Lung (tissue), 12 donors: ENCODE measurements around the gene PHACTR3. TPM values are rescaled to one million over a fixed set of nuclear protein-coding genes. Genes with fewer than 3 reads are reported as not detected.
A peak's percentile ranks its signal among the peaks of the same experiment; 100 is the strongest.

Experiments used
- ATAC-seq: fragments of 200-7000 bp; cut with Tn5 transposase; one replicate; pipeline ENCODE4 v1.9.1; 2020; ENCODE audit warnings: moderate number of reproducible peaks; ENCODE audit not compliant: insufficient read depth, low FRiP score
- DNase-seq, 3 donors: peaks; one replicate each; pipeline ENCODE4 v3.0.0-alpha.2; 2013 to 2017
- H3K27ac ChIP-seq, 2 donors: one replicate each; pipeline ENCODE4 v1.5.1; 2013; ENCODE audit warnings: mild to moderate bottlenecking in 2 of 2, moderate library complexity in 2 of 2, control low read depth in 1 of 2, inconsistent platforms in 1 of 2, low read depth in 1 of 2, low read length in 1 of 2
- H3K27me3 ChIP-seq, 3 donors: one replicate each; pipeline ENCODE4 v1.5.1; 2013; ENCODE audit warnings: low read length in 2 of 3; ENCODE audit not compliant: control insufficient read depth in 3 of 3, insufficient read depth in 3 of 3
- H3K36me3 ChIP-seq, 4 donors: one replicate each; pipeline ENCODE4 v1.5.1; 2013; ENCODE audit warnings: low read length in 4 of 4, mild to moderate bottlenecking in 1 of 4, moderate library complexity in 1 of 4; ENCODE audit not compliant: control insufficient read depth in 4 of 4, insufficient read depth in 4 of 4
- H3K4me1 ChIP-seq, 5 donors: one replicate each; pipeline ENCODE4 v1.5.1; 2013; ENCODE audit warnings: low read length in 5 of 5, mild to moderate bottlenecking in 2 of 5, moderate library complexity in 1 of 5; ENCODE audit not compliant: control insufficient read depth in 5 of 5, insufficient read depth in 5 of 5
- H3K4me3 ChIP-seq: one replicate; pipeline ENCODE4 v1.5.1; 2013; ENCODE audit warnings: mild to moderate bottlenecking, control low read depth, moderate library complexity
- H3K9ac ChIP-seq, 2 donors: one replicate each; pipeline ENCODE4 v1.5.1; 2013; ENCODE audit warnings: low read length in 2 of 2, control low read depth in 1 of 2; ENCODE audit not compliant: insufficient read depth in 1 of 2
- H3K9me3 ChIP-seq, 4 donors: one replicate each; pipeline ENCODE4 v1.5.1; 2013; ENCODE audit warnings: low read length in 3 of 4, mild to moderate bottlenecking in 1 of 4, moderate library complexity in 1 of 4; ENCODE audit not compliant: control insufficient read depth in 4 of 4, insufficient read depth in 3 of 4
- WGBS, 2 donors: extraction: QIAGEN DNeasy Blood & Tissue Kit; methylation state at CpG; one replicate each; pipeline ENCODE4 v1.1.7; 2013; 5-methylcytosine and 5-hydroxymethylcytosine counted together
- polyA plus RNA-seq, 2 donors: library from polyadenylated mRNA; stranded (reverse); fragments of 200-250 nt; gene quantifications; one replicate each; pipeline ENCODE4 v1.2.1, GENCODE V29; 2013
- total RNA-seq, 2 donors: library from RNA; depleted of rRNA in 1 of 2; stranded (reverse); fragments of >200 nt in 1 of 2; gene quantifications; one replicate each; pipeline ENCODE4 v1.2.1, GENCODE V29; 2014 to 2021
- TF ChIP-seq, protein P1 (sequence below): IDR thresholded peaks from 2 replicates; pipeline ENCODE4 v1.5.1; 2012; ENCODE audit warnings: mild to moderate bottlenecking; ENCODE audit errors: control extremely low read depth, extremely low read depth
- donor health status: control.
- donor health status: control.
- donor health status: Bipolar disorder and iron deficiency.
- donor health status: healthy.
- donor health status: DM: yes; HTN: yes; CAD: no.

Gene PHACTR3
- total and polyA plus RNA-seq, 4 donors = 3.8 to 12.0 (median 5.9) TPM

DNA sequence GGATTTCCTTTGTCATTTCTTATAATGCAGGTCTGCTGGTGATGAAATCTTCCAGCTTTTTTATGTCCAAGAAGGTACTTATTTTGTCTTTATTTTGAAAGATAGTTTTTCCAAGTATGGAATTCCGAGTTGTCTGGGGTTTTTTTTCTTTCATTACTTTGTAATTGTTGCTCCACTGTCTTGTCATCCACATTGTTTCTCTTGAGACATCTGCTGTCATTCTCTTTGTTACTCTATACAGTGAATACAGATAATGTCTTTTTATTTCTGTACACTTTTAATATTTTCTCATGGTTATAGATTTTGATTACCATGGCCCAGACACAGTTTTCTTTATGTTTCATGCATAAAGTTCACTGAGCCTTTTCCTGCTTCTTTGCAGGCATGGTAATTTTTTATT is 196.0 kb downstream of the PHACTR3 start:
- DNase-seq (no peak), ATAC-seq (no peak)
- Histone ChIP-seq H3K9ac (no peak overlapping the region), H3K9me3 (peaks cover 0 to 22% (median 6%) of the 10 kb centered on the region in 4 donors), H3K36me3 (no peaks in the 10 kb centered on the region), H3K27me3 (no peaks in the 10 kb centered on the region), H3K4me3 (no peak overlapping the region), H3K4me1 (no peaks in the 10 kb centered on the region), H3K27ac (no peak overlapping the region)
- WGBS, 2 donors = 56 to 63% methylated on average over 1 of the region's 1 CpG
- TF ChIP-seq, protein P1, sequence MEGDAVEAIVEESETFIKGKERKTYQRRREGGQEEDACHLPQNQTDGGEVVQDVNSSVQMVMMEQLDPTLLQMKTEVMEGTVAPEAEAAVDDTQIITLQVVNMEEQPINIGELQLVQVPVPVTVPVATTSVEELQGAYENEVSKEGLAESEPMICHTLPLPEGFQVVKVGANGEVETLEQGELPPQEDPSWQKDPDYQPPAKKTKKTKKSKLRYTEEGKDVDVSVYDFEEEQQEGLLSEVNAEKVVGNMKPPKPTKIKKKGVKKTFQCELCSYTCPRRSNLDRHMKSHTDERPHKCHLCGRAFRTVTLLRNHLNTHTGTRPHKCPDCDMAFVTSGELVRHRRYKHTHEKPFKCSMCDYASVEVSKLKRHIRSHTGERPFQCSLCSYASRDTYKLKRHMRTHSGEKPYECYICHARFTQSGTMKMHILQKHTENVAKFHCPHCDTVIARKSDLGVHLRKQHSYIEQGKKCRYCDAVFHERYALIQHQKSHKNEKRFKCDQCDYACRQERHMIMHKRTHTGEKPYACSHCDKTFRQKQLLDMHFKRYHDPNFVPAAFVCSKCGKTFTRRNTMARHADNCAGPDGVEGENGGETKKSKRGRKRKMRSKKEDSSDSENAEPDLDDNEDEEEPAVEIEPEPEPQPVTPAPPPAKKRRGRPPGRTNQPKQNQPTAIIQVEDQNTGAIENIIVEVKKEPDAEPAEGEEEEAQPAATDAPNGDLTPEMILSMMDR = no peak

DNA sequence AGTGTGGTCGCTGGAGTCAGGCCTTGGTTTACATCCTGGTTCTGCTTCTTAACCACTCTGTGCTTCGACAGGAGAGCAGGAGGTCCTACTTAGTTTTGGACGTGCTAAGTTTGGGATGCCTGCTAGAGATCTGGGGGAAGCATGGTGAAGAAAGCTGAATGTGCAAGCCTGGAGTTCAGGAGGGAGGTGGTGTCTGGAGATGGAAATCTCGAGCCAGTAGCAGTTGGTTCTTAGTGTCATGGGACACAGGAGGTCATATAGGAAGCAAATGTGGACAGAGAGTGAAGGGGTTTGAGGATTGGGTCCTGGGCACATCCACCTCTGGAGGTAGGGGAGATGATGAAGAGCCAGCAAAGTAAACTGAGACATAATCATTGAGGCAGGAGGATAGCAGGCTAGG is 197.7 kb downstream of the PHACTR3 start:
- no peaks in the 10 kb centered on the region for H3K36me3 ChIP-seq
- DNase-seq = peak in 1 of 3 donors; percentile 3
- H3K4me1 ChIP-seq = no peaks in the 10 kb centered on the region
- no peak overlapping the region for H3K27ac ChIP-seq
- H3K27me3 ChIP-seq = no peaks in the 10 kb centered on the region
- H3K4me3 ChIP-seq = no peak overlapping the region
- H3K9me3 ChIP-seq = peaks cover 0 to 18% (median 6%) of the 10 kb centered on the region in 4 donors
- no peak overlapping the region for H3K9ac ChIP-seq
- TF ChIP-seq, protein P1 = no peak
- 81 to 86% methylated on average over 4 of the region's 4 CpGs for WGBS, 2 donors
- ATAC-seq = no peak

DNA sequence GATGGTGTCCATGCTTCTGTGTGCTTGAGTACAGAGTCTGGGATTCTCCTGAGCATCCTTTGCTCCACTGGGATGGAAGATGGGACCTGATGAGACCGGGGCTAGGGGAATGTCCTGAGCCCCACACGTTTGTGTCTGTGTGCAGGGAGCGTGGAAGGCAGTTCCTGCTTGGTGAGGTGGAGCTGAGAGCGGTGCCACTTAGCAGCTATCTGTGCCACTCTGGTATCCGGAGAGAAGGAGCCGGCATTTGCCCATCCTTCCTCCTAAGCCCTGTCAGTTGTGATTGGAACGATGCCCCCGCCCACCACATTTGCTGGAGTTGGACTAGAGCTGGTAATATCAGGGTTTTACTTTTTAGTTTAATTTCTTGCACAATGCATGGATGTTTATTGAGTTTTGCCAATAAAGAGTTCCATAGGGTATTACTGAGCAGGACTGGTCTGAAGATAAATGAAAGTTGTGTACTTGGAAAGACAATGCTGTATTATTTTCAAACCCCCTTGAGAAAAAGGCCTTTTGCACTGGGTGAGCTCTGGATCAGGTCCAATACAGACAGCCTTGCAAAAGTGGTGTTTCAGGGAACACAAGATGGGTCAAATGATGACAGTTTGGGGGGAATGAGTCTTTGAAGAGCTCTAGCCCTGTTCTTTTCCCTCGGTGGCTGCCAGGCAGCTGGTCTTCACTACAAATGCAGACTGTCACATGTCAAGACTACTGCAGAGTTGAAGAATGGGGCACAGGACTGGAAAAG is 198.3 kb downstream of the PHACTR3 start:
- ATAC-seq (no peak), DNase-seq (no peak)
- H3K27me3 ChIP-seq = no peaks in the 10 kb centered on the region
- peaks cover 0 to 18% (median 4%) of the 10 kb centered on the region in 4 donors for H3K9me3 ChIP-seq
- WGBS, 2 donors = 79 to 83% methylated on average over 9 of the region's 9 CpGs
- TF ChIP-seq, protein P1 = no peak
- H3K4me3 ChIP-seq = no peak overlapping the region
- no peak overlapping the region for H3K27ac ChIP-seq
- no peaks in the 10 kb centered on the region for H3K4me1 ChIP-seq
- no peaks in the 10 kb centered on the region for H3K36me3 ChIP-seq
- no peak overlapping the region for H3K9ac ChIP-seq
